ENCODE measurements around the gene MYO1B. TPM values are rescaled to one million over a fixed set of nuclear protein-coding genes. Genes with fewer than 3 reads are reported as not detected.

Gene MYO1B
- total RNA-seq, 1 experiment from 2014 or later = 241 TPM

DNA sequence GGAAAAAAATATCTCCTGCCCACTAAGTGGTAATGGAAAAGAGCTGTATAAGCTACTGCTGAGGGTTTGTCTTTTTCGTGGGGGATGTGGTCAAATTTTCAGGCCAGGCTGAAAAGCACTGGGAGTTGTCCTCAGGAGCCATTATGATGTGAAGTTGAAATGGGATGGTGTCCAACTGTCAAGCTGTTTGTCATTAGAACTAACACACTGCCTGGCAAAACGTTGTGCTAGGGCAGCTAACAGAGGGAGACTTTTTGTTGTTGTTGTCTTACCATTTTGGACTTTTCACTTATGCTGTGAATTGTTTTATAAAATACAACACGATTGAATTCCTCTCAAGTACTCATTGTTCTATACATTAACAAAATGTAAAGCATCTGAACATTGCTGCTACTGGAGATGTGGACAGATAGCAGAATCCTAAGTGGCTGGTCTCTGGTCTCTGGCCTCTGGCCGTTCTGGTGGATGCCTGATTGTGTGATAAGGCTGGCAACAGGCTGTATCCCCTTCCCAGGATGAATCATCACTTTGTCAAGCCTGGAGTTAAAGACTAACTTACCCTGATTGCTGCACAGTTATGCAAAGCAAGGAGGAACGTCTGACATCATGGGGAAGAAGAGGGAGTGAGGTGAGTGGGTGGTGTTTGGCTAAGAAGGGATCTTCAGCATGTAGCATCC, 2.3 kb downstream of the MYO1B start:
- peak; percentile 93 for DNase-seq (ENCODE audit: unreplicated experiment)
- Mint-ChIP-seq H3K36me3 (ENCODE audit: insufficient read depth, unreplicated experiment) (peaks cover 15% of the 10 kb centered on the region), H3K27me3 (ENCODE audit: insufficient read depth, unreplicated experiment) (no peaks in the 10 kb centered on the region), H3K9me3 (ENCODE audit: unreplicated experiment) (no peaks in the 10 kb centered on the region), H3K27ac (ENCODE audit: low read depth, unreplicated experiment) (peak overlapping the region; percentile 90), H3K4me1 (ENCODE audit: insufficient read depth, unreplicated experiment) (peaks cover 52% of the 10 kb centered on the region), H3K4me3 (ENCODE audit: unreplicated experiment) (peak overlapping the region; percentile 91)
- CTCF ChIA-PET = interaction anchor here (0.6 to 4.1 kb wide), 13 partner anchors 10 to 274 kb away, joined by 3 to 18 read pairs (median 6); no protein-coding TSS in a partner anchor
- POLR2A ChIA-PET = interaction anchor here (0.6 to 8.7 kb wide), 21 partner anchors 12 to 366 kb away, joined by 3 to 144 read pairs (median 5); no protein-coding TSS in a partner anchor
- TF ChIP-seq, protein P1, sequence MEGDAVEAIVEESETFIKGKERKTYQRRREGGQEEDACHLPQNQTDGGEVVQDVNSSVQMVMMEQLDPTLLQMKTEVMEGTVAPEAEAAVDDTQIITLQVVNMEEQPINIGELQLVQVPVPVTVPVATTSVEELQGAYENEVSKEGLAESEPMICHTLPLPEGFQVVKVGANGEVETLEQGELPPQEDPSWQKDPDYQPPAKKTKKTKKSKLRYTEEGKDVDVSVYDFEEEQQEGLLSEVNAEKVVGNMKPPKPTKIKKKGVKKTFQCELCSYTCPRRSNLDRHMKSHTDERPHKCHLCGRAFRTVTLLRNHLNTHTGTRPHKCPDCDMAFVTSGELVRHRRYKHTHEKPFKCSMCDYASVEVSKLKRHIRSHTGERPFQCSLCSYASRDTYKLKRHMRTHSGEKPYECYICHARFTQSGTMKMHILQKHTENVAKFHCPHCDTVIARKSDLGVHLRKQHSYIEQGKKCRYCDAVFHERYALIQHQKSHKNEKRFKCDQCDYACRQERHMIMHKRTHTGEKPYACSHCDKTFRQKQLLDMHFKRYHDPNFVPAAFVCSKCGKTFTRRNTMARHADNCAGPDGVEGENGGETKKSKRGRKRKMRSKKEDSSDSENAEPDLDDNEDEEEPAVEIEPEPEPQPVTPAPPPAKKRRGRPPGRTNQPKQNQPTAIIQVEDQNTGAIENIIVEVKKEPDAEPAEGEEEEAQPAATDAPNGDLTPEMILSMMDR (IDR thresholded peaks at IDR 0.05; ENCODE audit: unreplicated experiment) = no peak
- BruUV-seq (replicated peaks) = TSS peak; percentile 89
- intact Hi-C loops (cut with micrococcal nuclease) = loop anchor here (1.0 to 5.0 kb wide), 4 partner anchors 69 to 275 kb away; no protein-coding TSS in a partner anchor

DNA sequence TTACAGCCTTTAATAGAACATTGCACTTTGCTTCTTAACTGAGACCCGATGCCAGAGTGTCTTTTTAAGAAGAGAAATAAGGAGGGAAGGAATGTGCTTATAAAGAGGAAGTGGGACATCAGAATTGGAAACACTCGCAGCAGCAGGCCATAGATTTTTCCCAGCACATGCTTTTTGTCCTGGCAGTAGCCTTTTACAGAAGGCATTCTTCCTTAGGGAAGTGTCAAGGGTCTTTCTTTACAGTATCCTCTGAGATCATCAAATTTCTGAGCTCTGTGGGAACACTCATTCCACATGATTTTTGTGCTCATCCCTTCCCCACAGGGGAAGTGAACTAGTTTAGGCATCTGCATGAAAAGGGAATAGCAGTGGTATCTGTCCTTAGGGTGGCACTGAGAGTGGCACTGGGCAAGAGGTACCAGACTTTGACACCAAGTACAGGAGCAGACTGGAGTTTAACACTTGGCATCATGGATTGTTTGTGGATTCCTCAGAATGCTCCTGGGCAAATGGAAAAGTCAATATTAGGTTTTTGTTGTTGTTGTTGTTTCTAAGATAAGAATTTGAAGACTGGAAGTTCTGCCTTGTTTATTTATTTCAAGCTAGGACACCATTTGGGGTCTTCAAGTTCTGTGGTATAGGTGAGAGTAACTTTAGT, 4.1 kb downstream of the MYO1B start:
- Mint-ChIP-seq H3K4me1 (ENCODE audit: insufficient read depth, unreplicated experiment) (peaks cover 59% of the 10 kb centered on the region), H3K36me3 (ENCODE audit: insufficient read depth, unreplicated experiment) (peaks cover 15% of the 10 kb centered on the region), H3K27me3 (ENCODE audit: insufficient read depth, unreplicated experiment) (no peaks in the 10 kb centered on the region), H3K4me3 (ENCODE audit: unreplicated experiment) (no peak overlapping the region), H3K9me3 (ENCODE audit: unreplicated experiment) (no peaks in the 10 kb centered on the region), H3K27ac (ENCODE audit: low read depth, unreplicated experiment) (no peak overlapping the region)
- no peak for DNase-seq (ENCODE audit: unreplicated experiment)
- TF ChIP-seq, protein P1 (IDR thresholded peaks at IDR 0.05; ENCODE audit: unreplicated experiment) = no peak
- ChIA-PET POLR2A (interaction anchor here (0.7 to 8.7 kb wide), 5 partner anchors 11 to 79 kb away, joined by 3 to 144 read pairs (median 5); no protein-coding TSS in a partner anchor), CTCF (interaction anchor here (1.1 to 4.1 kb wide), 4 partner anchors 8 to 252 kb away, joined by 4 to 18 read pairs (median 6); no protein-coding TSS in a partner anchor)
- no TSS peak for BruUV-seq (replicated peaks)
- intact Hi-C loops (cut with micrococcal nuclease) = loop anchor here (5.0 kb wide), 1 partner anchor 273 kb away; no protein-coding TSS in a partner anchor

- Mint-ChIP-seq H3K36me3 (ENCODE audit: insufficient read depth, unreplicated experiment) (peaks cover 15% of the 10 kb centered on the region), H3K27me3 (ENCODE audit: insufficient read depth, unreplicated experiment) (no peaks in the 10 kb centered on the region), H3K27ac (ENCODE audit: low read depth, unreplicated experiment) (no peak overlapping the region), H3K4me3 (ENCODE audit: unreplicated experiment) (no peak overlapping the region), H3K9me3 (ENCODE audit: unreplicated experiment) (no peaks in the 10 kb centered on the region), H3K4me1 (ENCODE audit: insufficient read depth, unreplicated experiment) (peaks cover 65% of the 10 kb centered on the region)
- ChIA-PET CTCF (interaction anchor here (0.5 to 1.4 kb wide), 3 partner anchors 28 to 251 kb away, joined by 3 to 4 read pairs (median 4); no protein-coding TSS in a partner anchor), POLR2A (interaction anchor here (0.8 to 8.7 kb wide), 3 partner anchors 72 to 80 kb away, joined by 3 to 144 read pairs (median 5); no protein-coding TSS in a partner anchor)
- peak; percentile 36 for DNase-seq (ENCODE audit: unreplicated experiment)
- intact Hi-C loops (cut with micrococcal nuclease) = no loop called here
- no TSS peak for BruUV-seq (replicated peaks)
- TF ChIP-seq, protein P1 (IDR thresholded peaks at IDR 0.05; ENCODE audit: unreplicated experiment) = no peak
Observed at GRCh38 chr2:191250400-191250799, 5.2 kb downstream of the MYO1B start.

- Mint-ChIP-seq H3K36me3 (ENCODE audit: insufficient read depth, unreplicated experiment) (peaks cover 15% of the 10 kb centered on the region), H3K27ac (ENCODE audit: low read depth, unreplicated experiment) (no peak overlapping the region), H3K9me3 (ENCODE audit: unreplicated experiment) (no peaks in the 10 kb centered on the region), H3K4me3 (ENCODE audit: unreplicated experiment) (no peak overlapping the region), H3K4me1 (ENCODE audit: insufficient read depth, unreplicated experiment) (peaks cover 68% of the 10 kb centered on the region), H3K27me3 (ENCODE audit: insufficient read depth, unreplicated experiment) (no peaks in the 10 kb centered on the region)
- no peak for DNase-seq (ENCODE audit: unreplicated experiment)
- TF ChIP-seq, protein P1 (IDR thresholded peaks at IDR 0.05; ENCODE audit: unreplicated experiment) = no peak
- ChIA-PET CTCF (interaction anchor here (0.5 to 1.4 kb wide), 3 partner anchors 31 to 250 kb away, joined by 4 read pairs; no protein-coding TSS in a partner anchor), POLR2A (interaction anchor here (0.6 to 8.7 kb wide), 7 partner anchors 9 to 80 kb away, joined by 3 to 144 read pairs (median 3); no protein-coding TSS in a partner anchor)
- intact Hi-C loops (cut with micrococcal nuclease) = no loop called here
- BruUV-seq (replicated peaks) = no TSS peak
Observed at GRCh38 chr2:191250986-191251385, 5.8 kb downstream of the MYO1B start.

Measured in MCF 10A (cell line).